HG02840 (cell line): ENCODE data around the gene TEDC1.

Source experiments
- ATAC-seq: cut with Tn5 transposase; IDR thresholded peaks from one replicate; pipeline ENCODE4 v1.9.1; 2021; ENCODE audit warnings: mild to moderate bottlenecking, moderate library complexity, moderate number of reproducible peaks; ENCODE audit not compliant: unreplicated experiment, low FRiP score

Gene TEDC1

GRCh38 chr14:105494606-105494929, 3.5 kb downstream of the TEDC1 start:
- ATAC-seq = no peak

- no peak for ATAC-seq
Measured at GRCh38 chr14:105495101-105495989, 4.3 kb downstream of the TEDC1 start.

- ATAC-seq = no peak
Measured at GRCh38 chr14:105495990-105496830, 5.2 kb downstream of the TEDC1 start.

- ATAC-seq = no peak
Measured at GRCh38 chr14:105496831-105497591, 6.0 kb downstream of the TEDC1 start.

GRCh38 chr14:105497671-105498429, 6.8 kb downstream of the TEDC1 start:
- ATAC-seq = no peak

- ATAC-seq = no peak
Measured at GRCh38 chr14:105498430-105499255, 7.6 kb downstream of the TEDC1 start.

- no peak for ATAC-seq
Measured at GRCh38 chr14:105499256-105500035, 8.4 kb downstream of the TEDC1 start.

GRCh38 chr14:105500036-105500725, 9.1 kb downstream of the TEDC1 start:
- no peak for ATAC-seq

GRCh38 chr14:105500726-105501101, 9.7 kb downstream of the TEDC1 start:
- no peak for ATAC-seq

- ATAC-seq = no peak
Measured at GRCh38 chr14:105501504-105502291, 10.7 kb downstream of the TEDC1 start.

GRCh38 chr14:105502446-105503295, 11.6 kb downstream of the TEDC1 start:
- ATAC-seq = no peak

- no peak for ATAC-seq
Measured at GRCh38 chr14:105503296-105503640, 12.2 kb downstream of the TEDC1 start.

GRCh38 chr14:105503935-105504692, 13.1 kb downstream of the TEDC1 start:
- ATAC-seq = no peak

GRCh38 chr14:105505101-105505500, 14.1 kb downstream of the TEDC1 start:
- no peak for ATAC-seq

- ATAC-seq = no peak
Measured at GRCh38 chr14:105507247-105507646, 16.2 kb downstream of the TEDC1 start.

GRCh38 chr14:105508069-105508468, 17.0 kb downstream of the TEDC1 start:
- no peak for ATAC-seq
